ENCODE measurements around the gene CEP95.
"Not testable (repeated sequence)": the region's sequence is repeated elsewhere in the genome, so short reads cannot be mapped to it uniquely, and the experiment has no call there.

The CEP95 gene

DNA sequence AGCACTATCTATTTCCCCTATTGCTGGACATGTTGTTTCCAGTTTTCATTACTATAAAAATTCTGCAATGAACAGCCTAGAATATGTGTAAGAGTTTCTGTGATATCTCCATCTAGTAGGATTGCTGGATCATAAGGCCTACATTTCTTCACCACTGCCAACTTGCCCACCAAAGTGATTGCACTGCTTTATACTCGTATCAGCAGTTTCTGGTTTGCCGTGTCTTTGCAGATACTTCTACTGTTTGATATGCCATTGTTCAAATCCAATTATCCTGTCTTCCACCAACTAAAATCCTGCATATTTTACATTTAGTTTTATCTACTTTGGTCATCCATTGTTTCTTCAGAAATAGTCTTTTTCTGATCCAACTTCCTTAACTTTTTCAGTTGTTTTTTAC lies 21.1 kb downstream of the CEP95 start:
- DNase-seq, result no peak

DNA sequence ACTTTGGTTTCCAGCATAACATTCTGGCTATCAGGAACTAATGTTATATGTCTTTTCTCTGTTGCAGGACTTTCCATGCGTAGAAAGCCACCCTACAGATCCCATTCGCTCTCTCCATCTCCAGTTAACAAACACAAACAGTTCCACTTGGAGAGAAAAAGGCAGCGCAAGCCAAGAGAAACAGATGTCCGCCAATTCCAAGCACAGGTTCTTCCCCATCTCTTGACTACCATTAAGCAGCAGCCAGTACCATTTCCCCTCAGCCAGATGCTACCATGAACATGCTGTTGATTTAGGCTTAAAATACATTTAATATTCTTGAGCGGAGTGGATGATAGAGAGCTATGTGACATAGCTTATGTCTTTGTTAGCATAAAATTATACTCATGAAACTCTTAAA lies 22.4 kb downstream of the CEP95 start:
- DNase-seq, result no peak

DNA sequence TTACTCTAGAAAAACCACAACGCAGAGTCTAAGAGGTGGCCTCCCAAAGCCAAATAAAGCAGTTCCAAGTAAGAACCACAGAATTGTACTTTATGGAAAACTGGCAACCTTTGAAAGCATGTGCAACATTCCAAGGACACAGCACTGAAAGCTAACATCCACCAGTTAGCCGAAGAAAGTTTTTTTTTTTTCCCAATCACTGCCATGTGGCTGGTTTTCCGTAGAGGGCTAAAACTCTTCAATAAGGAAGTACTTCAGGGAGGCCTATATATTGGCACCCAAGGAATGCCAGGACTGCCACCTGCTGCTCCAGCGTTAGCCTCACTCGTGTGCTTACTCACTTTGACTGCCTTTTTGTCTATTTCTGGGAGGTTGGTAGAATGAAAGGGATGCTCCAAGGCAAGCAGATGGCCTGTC lies 25.2 kb downstream of the CEP95 start:
- DNase-seq, result no peak

DNA sequence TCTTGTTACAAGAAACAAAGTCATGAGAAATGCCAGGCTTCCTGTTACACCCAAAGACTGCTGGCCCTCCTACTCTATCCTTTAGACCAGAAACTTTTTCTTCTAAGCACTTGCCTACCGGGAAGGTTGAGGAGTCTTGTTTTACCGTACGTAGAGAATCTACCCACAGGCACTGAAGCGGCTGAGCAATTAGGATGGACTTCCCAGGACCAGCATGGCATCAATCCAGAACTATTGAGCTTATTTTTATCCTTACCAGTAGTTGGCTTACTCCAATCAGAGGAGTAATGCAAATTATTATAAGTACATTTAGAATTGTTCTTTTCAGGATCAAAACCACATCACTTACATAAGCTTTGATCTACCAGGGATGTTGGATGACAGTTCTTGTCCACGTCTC lies 25.6 kb downstream of the CEP95 start:
- no peak for DNase-seq

DNA sequence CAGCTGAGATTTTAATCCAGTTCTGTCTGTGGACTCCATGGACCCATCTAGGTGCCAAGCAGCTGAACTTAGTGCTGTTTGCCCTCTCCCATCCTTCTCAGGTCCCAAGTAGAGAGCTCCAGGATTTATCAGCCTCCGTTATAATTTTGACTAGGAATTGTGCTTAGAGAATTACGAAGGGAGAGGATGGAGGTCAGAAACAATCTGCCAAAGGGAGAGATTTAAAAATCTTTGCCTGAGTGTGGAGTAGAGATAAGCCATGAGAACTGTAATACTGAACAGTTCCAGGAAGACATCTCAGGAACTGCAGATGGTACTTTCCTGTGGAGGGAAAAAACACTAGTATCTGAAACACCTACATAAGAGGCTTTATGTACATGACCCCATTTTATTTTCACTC lies 27.0 kb downstream of the CEP95 start:
- DNase-seq, result no peak

DNA sequence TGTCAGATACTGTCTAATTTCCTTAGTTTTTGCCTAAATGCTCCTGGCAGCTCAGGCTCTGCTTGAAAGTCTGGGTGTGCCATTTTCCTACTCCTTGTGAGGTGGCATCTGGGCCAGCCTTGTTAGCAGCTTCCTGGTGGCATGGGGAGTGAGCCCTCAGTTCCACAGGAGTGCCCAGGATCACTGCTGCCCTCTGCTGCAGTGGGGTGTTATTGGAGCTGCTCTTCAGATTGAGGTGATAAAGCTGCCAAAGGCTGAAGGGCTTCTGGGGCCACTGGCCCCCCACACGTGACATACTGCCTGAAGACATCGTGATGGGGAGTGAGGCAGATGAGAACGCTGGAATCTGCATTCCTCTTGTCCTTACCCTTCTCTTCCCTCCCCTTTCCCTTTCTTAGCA lies 27.4 kb downstream of the CEP95 start:
- no peak for DNase-seq

DNA sequence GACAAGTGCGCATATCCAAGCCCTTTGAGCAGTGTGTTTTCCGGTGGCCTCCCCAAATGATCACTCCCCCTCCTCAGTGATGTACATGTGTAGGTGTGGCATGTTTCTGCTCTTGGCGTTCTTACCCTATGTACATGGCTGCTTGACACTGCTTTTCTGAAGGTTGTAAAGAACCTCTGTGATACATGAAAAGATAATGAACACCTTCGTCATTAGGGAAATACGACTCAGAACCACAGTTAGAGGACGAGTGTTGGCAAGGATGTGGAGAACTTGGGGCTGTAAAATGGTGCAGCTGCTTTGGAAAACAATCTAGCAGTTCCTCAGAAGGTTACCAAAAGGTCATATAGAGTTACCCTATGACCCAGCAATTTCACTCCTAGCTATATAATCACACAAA lies 28.6 kb downstream of the CEP95 start:
- DNase-seq, result no peak

DNA sequence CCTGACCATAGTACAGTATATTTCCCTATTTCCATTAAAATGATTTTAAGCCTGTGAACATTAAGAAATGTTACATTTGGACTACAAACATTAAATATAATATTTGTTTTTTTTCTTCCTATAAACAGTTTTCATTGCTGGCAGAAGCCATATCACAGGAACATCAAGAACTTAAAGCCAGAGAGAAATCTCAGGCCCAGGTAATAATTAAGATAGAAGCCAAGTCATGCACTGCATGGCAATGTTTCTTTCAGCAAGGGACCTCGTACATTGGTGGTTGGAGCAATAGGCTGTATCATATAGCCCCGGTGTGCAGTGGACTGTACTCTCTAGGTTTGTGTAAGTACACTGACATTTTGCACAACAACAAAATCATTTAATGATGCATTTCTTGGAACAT lies 30.1 kb downstream of the CEP95 start:
- DNase-seq, result no peak

DNA sequence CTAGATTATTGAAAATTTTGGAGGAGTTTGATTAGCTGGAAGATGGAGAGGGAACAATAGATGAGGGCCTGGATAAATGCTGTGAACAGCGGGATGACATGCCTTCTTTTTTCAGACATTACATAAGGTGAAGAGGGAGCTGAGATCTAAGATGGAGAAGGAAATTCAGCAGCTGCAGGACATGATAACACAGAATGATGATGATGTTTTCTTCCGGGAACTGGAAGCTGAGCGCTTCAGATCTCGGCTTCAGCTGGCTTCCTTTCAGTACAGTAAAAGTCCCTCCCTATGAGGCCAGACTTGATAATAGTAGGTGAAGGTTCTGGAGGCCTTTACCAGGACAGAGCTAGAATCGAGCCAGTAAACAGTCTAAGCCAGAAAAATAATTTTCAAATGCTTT lies 30.7 kb downstream of the CEP95 start:
- DNase-seq, result no peak

DNA sequence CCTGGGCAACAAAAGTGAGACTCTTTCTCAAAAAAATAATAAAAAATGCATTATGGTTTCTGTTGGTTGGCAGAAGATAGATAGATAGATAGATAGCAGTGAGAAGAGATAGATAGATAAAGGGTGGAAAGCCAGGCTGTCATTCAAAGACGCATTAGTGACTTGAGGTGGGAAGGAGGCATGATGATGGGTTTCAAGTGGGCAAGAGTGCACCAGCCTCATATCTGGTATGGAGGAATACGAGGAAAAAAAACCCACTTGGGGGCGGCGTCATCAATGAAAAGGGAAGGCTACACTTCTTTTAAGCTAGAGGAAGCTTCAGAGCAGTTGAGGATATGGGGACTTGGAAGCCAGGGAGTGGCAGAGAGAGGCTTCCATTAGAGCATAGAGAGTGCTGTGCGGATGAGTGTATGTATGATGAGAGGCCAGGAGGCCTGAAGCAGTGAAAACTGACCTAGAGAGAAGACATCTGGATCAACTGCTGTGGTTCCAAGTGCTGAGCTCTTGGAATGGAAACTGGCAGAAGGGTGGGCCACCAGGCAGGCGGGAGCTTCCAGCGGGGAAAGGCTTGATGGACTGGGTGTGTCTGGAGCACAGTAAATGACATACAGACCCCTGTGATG lies 31.8 kb downstream of the CEP95 start:
- no peak for DNase-seq

DNA sequence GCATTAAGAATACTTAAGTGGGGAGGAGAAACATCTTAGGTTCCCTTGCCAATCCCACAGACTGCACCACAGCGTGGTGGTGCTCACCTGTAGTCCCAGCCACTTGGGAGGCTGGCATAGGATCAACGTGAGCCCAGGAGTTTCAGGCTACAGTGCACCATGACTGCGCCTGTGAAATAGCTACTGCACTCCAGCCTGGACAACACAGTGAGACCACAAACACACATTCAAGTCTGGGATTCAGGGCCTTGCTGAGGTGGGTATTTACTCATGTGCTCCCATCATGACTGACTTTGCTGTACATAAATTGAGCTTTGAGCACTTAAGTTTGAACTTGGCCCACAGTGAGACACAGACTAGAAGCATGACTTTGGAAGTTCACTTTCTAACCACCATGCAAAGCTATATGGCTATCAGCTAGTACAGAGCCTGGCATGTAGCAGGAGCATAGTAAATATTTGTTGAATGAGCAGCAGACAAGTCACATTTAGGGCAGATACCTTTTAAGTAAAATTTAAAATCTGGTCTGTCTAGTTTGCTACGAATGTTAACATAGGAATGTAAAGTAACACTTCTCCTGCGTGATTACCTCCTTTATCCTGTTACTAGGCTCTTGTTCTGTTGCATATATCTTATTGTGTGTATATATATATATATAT lies 33.5 kb downstream of the CEP95 start:
- DNase-seq, result no peak

DNA sequence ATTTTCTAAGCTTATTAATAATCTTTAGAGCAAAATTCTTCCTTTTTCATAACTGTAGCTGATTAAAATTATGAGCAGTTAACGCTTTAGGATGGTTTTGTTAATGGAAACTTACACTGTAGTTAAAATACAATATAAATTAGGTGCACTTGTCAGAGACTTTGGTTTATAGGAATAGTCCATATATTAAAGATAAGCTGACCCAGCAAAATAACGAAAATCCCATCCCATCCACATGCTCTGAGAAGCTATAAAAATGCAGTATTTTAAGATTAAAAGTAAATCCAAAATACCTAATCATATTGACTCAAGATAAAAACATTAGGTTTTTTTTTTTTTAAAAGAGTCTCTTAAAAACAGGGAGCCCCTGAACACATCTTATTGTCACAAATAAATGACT lies 38.0 kb downstream of the CEP95 start:
- DNase-seq, result no peak

DNA sequence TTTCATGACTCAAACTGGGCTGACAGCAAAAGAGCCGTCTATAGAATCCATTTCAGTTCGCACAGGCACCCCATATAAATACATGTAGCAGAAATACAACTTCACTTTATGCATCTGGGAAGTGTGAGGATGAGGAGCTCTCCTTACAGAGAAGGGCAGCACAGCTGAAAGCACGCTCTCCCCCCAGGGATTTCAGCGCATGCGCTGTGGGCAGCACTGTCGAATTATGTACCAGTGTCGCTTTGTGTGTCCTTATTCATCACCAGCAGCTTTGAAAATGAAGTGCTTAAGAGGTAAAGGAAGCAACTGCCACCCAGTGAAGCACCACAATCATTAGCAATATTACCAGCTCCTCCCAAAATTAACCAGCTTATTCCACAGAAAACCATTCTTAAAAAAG lies 39.9 kb downstream of the CEP95 start:
- no peak for DNase-seq

DNA sequence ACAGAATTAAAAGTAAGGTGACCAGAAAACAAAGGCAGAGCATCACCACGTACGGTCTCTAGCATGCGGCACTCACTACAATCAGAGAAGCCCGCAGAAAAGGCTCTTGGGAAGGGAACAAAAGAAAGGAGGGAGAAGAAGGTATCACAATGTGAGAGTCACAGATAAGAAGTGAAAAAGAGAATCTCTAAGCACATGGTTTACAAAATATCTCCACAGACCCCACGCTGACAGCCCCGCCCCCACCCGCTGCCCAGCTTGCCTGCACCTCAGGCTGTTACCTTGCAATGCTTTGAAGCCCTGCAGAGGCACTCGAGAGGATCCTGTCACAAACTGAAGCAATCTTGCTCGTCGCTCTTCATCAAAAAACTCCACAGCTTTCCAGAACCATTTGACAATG lies 40.5 kb downstream of the CEP95 start:
- DNase-seq, result no peak

DNA sequence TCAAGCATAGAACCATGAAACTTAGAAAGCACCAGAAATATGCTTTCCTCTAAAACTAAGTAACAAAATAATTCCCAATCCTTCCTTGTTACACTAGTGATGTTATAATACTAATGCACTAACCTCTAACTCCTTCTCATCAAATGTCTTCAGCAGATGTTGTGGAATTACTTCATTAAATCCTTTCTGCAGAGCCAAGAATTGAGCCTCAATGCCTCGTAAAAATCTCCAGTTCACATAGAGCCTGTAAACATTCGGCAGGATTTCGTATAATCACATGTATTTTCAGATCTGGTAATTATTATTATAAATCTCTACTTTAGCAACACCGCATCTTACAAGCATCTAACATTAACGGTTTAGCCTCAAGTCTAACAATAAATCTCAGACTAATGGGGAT lies 44.7 kb downstream of the CEP95 start:
- DNase-seq, result no peak

DNA sequence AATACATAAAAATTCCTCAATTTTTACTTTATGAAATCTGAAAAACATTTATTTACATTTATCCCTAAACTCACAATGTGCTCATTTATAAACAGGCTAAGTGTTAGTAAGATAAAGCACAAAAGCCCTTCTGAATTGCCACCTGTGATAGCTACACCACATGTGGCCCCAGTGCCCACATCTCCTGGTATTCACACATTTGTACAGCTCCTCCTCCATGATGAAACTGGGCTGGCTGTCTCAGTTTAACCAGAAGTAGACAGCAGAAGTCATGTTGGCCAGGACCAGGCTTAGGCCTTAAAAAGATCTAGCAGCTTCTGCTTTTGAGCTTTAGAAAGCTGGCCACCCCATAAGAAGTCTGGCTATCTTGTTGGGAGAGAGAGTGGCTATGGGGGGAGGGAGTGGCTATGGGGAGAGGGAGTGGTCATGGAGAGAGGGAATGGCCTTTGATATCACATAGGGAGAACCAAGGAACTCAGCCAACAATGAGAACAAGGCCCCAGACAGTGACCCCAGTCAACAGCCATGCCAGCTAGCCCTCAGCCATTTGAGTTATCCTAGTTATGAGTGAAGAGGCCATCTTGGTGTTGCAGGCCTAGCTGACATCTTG lies 47.4 kb downstream of the CEP95 start:
- DNase-seq, result no peak

DNA sequence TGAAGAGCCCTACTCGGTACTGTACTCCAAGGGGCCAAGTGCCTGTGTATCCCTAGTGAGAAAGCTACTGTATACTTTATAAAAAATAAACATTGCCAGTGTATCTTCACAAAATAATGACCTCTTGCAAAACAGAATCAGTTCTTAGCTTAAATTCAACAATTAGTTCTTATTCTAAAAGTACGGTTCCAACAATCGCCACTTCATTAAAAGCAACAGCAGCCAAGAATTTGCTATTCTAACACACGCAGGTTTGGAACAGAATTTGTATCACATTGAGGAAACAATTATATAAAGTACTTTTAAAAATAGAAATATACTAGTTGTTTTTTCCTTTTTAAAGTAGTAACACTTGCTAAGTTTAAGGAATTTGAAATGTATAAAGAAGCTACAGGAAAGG lies 48.5 kb downstream of the CEP95 start:
- no peak for DNase-seq

DNA sequence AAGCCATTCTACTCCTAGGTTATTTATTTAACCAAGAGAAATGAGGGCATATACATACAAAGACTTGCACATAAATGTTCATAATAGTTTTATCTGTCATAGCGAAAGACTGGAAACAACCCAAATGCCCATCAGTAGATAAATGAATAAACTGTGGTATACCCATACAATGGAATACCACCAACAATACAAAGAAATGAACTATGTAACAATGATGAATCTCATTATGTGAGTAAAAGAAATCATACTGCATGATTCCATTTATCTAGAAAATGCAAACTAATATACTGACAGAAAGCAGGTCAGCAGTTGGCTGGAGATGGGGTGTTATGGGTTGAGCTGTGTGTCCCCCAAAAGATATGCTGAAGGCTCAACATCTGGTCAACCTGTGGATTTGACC lies 57.3 kb downstream of the CEP95 start:
- no peak for DNase-seq

DNA sequence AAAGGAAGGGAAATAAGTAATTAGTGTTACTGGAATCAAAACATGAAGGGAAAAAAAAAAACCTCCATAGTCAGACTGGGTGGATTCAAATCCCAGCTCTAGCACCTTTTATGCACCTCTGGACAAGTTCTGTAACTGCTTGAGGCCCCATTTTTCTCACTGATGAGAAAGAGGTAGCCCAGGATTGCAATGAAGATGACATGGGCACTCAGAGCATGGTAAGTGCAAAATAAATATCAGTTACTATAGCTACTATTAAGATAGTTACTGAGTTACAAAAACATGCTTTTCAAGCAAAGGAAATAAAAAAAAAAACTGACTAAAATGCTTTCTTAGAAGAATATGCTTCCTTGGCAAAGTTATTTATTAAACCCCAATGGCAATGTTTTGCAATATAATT lies 58.8 kb downstream of the CEP95 start:
- no peak for DNase-seq

DNA sequence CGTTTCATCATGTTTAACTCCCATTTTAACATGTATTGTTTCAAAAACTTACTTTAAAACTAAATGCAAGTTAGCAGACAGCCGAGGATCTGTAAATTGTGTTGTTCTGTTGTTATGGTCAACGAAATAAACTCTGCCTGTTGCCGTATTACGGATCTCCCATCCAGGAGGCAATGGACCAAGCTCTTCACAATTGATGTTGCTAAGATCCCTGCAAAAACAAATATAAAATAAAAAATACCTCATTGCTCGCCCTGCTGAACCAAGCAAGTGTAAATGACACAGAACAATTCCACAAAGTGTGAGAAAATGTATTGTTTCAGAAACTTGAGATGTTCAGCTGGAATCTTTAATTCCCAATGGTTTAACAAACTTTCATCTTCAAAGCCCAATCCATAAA lies 65.0 kb downstream of the CEP95 start:
- DNase-seq, result no peak

DNA sequence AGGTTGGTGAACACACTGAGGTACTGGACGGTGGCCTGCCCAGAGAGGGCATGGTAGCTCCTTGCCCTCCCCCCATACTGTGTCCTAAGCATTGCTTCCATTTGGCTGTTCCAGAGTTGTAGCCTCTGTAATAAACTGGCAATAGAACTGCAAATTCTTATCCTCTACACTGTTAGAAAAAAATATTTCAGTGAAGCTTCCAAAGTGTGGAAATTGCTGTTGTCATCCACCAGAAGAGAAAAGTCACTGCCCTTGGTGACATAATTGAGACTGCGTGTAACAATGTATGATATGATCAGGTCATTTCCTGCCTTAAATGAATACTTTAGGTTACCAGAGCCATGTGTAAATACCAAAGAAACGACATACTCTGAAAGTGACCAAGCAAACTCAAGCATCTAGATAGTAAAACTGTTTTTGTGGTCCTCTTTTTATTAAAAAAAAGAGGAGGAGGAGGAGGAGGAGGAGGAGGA lies 65.9 kb downstream of the CEP95 start:
- DNase-seq, result no peak

DNA sequence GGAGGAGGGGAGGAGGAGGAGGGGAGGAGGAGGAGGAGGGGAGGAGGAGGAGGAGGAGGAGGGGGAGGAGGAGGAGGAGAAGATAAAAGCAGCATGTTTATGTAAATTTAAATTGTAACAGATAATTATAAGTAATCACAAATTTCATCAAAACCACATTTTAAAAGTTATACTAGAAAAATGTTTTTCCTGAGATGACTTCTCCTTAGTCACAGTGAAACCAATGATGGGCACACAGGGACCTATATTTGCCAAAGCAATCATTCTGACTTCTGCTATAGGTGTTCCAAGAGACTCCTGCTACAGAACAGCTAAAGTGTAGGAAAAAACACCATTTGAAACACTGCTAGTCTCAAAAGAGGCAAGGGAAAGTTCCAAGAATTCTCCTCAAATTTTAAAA lies 66.4 kb downstream of the CEP95 start:
- DNase-seq, result no peak

DNA sequence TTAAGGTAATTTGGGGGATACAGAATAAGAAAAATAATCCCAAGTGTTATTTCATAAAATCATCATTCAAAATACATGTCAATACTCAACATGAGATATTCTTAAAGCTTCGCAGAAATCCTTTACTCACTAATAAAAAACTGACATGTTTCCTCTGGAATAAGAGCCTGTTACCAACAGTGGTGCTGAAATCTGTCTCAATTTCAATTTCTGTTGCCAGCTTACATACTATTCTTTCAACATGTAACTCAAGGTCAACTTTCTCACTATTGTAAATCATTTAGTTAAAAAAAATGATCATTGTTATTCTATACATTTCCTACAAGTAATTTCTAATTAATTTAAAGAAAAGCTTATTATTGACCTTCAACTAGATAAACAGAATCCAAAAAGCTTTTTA lies 67.9 kb downstream of the CEP95 start:
- no peak for DNase-seq

DNA sequence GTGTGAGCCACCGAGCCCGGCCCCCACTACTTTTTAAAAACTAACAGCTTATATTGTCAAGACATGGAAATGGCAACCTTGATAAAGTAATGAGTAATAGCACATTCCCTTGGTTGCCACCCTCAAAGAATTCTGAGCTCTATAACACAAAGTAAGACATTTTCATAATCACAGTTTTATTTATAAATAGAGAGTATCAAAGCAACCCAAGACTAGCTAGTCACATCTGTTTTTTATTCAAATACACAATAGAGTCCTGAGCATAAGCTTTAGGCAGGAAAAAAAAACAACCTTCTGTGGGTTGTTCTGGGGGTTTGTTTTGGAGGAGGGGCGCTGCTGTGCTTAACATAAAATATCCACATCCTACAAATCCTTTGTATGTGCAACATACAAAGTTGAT lies 68.7 kb downstream of the CEP95 start:
- no peak for DNase-seq

DNA sequence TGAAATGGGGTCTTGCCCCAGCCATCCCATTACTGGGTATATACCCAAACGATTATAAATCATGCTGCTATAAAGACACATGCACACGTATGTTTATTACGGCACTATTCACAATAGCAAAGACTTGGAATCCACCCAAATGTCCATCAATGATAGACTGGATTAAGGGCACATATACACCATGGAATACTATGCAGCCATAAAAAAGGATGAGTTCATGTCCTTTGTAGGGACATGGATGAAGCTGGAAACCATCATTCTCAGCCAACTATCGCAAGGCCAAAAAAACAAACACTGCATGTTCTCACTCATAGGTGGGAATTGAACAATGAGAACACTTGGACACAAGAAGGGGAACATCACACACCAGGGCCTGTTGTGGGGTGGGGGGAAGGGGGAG lies 70.2 kb downstream of the CEP95 start:
- DNase-seq, result not testable (repeated sequence)

Measured in NCI-H510A treated with DMSO at 0.1 percent for 48 hours (cell line).